K562 (cell line): ENCODE measurements around the gene CHGA. TPM values are rescaled to one million over a fixed set of nuclear protein-coding genes. Genes with fewer than 3 reads are reported as not detected.

Experiments used
- ATAC-seq: fragments of 200-7000 bp; cut with Tn5 transposase; 3 replicates; pipeline ENCODE4 v1.9.1; 2020; ENCODE audit warnings: moderate library complexity
- BruUV-seq: library from RNA; stranded (reverse); fragments of 400-500 nt; replicated peaks from 2 replicates; lab custom pipeline; 2021; lab: Mats Ljungman, UMichigan
- CTCF ChIA-PET: fragments of 300-600 bp; formaldehyde crosslinking; extraction: SDS; loops from one replicate; lab custom pipeline; 2021; ENCODE audit warnings: low intra/inter-chr PET ratio; lab: Yijun Ruan, JAX
- POLR2A ChIA-PET: fragments of 300-600, 350-650 bp; sonication (Branson Sonifier 250); formaldehyde crosslinking; extraction: SDS; loops from one replicate; lab custom pipeline; 2021; ENCODE audit warnings: antibody characterized with exemption, inconsistent platforms; lab: Yijun Ruan, JAX
- DNase-seq, 4 experiments: peaks; one replicate each; pipeline versions ENCODE4 v3.0.0 to v3.0.0-alpha.2; 2011 to 2018; ENCODE audit warnings: low spot score in 3 of 4, mixed read lengths in 3 of 4; ENCODE audit errors: extremely low read depth in 1 of 4
- FAIRE-seq: peaks from 2 replicates; lab custom pipeline; 2011; peaks lifted over from hg19 to GRCh38; lab: Jason Lieb, UNC
- H2AFZ ChIP-seq: 2 replicates; pipeline ENCODE4 v1.6.0; 2011; ENCODE audit warnings: low read depth, low read length, control low read depth, inconsistent platforms
- H3K27ac ChIP-seq: fragments of 200-600 bp; 3 replicates; pipeline ENCODE4 v1.8.0; 2011; ENCODE audit warnings: low read depth, mild to moderate bottlenecking, control low read depth, inconsistent platforms, low read length, moderate library complexity, mixed read lengths; ENCODE audit errors: extremely low read depth
- H3K27me3 ChIP-seq, 2 experiments: fragments of 300-600 bp in 1 of 2; 2 replicates in 1 of 2; 3 replicates in 1 of 2; pipeline versions ENCODE4 v1.6.0 to v1.8.0; 2011; ENCODE audit warnings: inconsistent platforms in 2 of 2, low read length in 2 of 2, mild to moderate bottlenecking in 1 of 2, mixed read lengths in 1 of 2, moderate library complexity in 1 of 2; ENCODE audit not compliant: control insufficient read depth in 2 of 2, insufficient read depth in 2 of 2
- H3K36me3 ChIP-seq: fragments of 300-600 bp; 3 replicates; pipeline ENCODE4 v1.8.0; 2011; ENCODE audit warnings: mild to moderate bottlenecking, low read length, inconsistent platforms; ENCODE audit not compliant: control insufficient read depth, insufficient read depth
- H3K4me1 ChIP-seq, 2 experiments: fragments of 200-600 bp in 1 of 2; replicated peaks in 1 of 2; 2 replicates in 1 of 2; 3 replicates in 1 of 2; pipeline versions ENCODE4 v1.5.1 to v1.8.0; 2011; ENCODE audit warnings: inconsistent platforms in 2 of 2, low read length in 2 of 2, mild to moderate bottlenecking in 1 of 2, mixed read lengths in 1 of 2, moderate library complexity in 1 of 2; ENCODE audit not compliant: control insufficient read depth in 2 of 2, insufficient read depth in 2 of 2
- H3K4me2 ChIP-seq: 2 replicates; pipeline ENCODE4 v1.6.1; 2011; ENCODE audit warnings: low read length, control low read depth, inconsistent platforms, mixed read lengths; ENCODE audit not compliant: insufficient read depth
- H3K4me3 ChIP-seq: fragments of 200-600 bp; sonication (generic), shearing (Covaris generic); 2 replicates; pipeline ENCODE4 v1.5.1; 2016; ENCODE audit warnings: control low read depth, inconsistent platforms
- H3K79me2 ChIP-seq: fragments of 200-600 bp; 3 replicates; pipeline ENCODE4 v1.8.0; 2011; ENCODE audit warnings: low read length, inconsistent platforms; ENCODE audit not compliant: control insufficient read depth, insufficient read depth
- H3K9ac ChIP-seq, 2 experiments: 2 replicates each; pipeline versions ENCODE4 v1.6.0 to v1.6.1; 2011; ENCODE audit warnings: low read depth in 2 of 2, low read length in 2 of 2, control low read depth in 1 of 2, inconsistent platforms in 1 of 2, mild to moderate bottlenecking in 1 of 2, mixed read lengths in 1 of 2; ENCODE audit not compliant: insufficient read depth in 1 of 2
- H3K9me1 ChIP-seq: one replicate; pipeline ENCODE4 v1.6.0; 2011; ENCODE audit warnings: inconsistent platforms, mild to moderate bottlenecking, low read length, moderate library complexity; ENCODE audit not compliant: control insufficient read depth, insufficient read depth
- H3K9me3 ChIP-seq: replicated peaks from 2 replicates; pipeline ENCODE4 v1.5.1; 2011; ENCODE audit warnings: low read depth, low read length, inconsistent platforms; ENCODE audit not compliant: control insufficient read depth, insufficient read depth
- H4K20me1 ChIP-seq: replicated peaks from 2 replicates; pipeline ENCODE4 v1.6.1; 2011; ENCODE audit warnings: low read length, inconsistent platforms, mixed read lengths; ENCODE audit not compliant: control insufficient read depth, insufficient read depth
- ARID3B ChIP-seq: fragments of 250-450 bp; sonication (Bioruptor Pico); IDR thresholded peaks from 2 replicates; pipeline ENCODE4 v1.4.0; 2020; ENCODE audit warnings: borderline replicate concordance
- GTF2E2 ChIP-seq: fragments of 200-800 bp; sonication (Bioruptor generic); IDR thresholded peaks from 2 replicates; pipeline ENCODE4 v1.6.1; 2016; ENCODE audit warnings: missing genetic modification characterization, missing compliant biosample characterization
- HDAC2 ChIP-seq: fragments of 450-650 bp; IDR thresholded peaks from 2 replicates; pipeline ENCODE4 v1.6.1; 2016; ENCODE audit warnings: mild to moderate bottlenecking
- KAT7 ChIP-seq: sonication (generic); formaldehyde crosslinking; IDR thresholded peaks from 2 replicates; pipeline ENCODE4 v1.8.0; 2022; ENCODE audit warnings: missing genetic modification reagents, mild to moderate bottlenecking, borderline replicate concordance
- MED1 ChIP-seq: sonication (generic); formaldehyde crosslinking; IDR thresholded peaks from 2 replicates; pipeline ENCODE4 v1.8.1; 2023; ENCODE audit warnings: missing genetic modification reagents, borderline replicate concordance
- NR1H2 ChIP-seq: sonication (generic); formaldehyde crosslinking; IDR thresholded peaks from 2 replicates; pipeline ENCODE4 v1.4.0; 2020; ENCODE audit warnings: mild to moderate bottlenecking, missing genetic modification reagents
- SMAD2 ChIP-seq: fragments of 150-350 bp; IDR thresholded peaks from 2 replicates; pipeline ENCODE4 v1.6.1; 2014; ENCODE audit warnings: low read depth, mild to moderate bottlenecking, low read length
- SREBF1 ChIP-seq: fragments of 150-350 bp; IDR thresholded peaks from 2 replicates; pipeline ENCODE4 v1.6.1; 2014; ENCODE audit warnings: antibody characterized with exemption, low read depth, low read length, borderline replicate concordance
- SRSF3 ChIP-seq: fragments of 200-400 bp; formaldehyde crosslinking; IDR thresholded peaks from 2 replicates; pipeline ENCODE4 v1.6.1; 2016; ENCODE audit warnings: mild to moderate bottlenecking, low read length, moderate library complexity; ENCODE audit not compliant: insufficient read depth
- TAF15 ChIP-seq: fragments of 200-400 bp; formaldehyde crosslinking; IDR thresholded peaks from 2 replicates; pipeline ENCODE4 v1.6.1; 2017; ENCODE audit warnings: mild to moderate bottlenecking, low read depth, low read length, moderate library complexity
- ZNF280A ChIP-seq: fragments of 450-650 bp; IDR thresholded peaks from 2 replicates; pipeline ENCODE4 v1.6.1; 2018; ENCODE audit warnings: mild to moderate bottlenecking, low read depth; ENCODE audit not compliant: partially characterized antibody
- ZNF592 ChIP-seq: fragments of 450-650 bp; IDR thresholded peaks from 2 replicates; pipeline ENCODE4 v1.6.1; 2017; ENCODE audit warnings: antibody characterized with exemption, mild to moderate bottlenecking
- ZNF764 ChIP-seq: fragments of 250-450 bp; sonication (Bioruptor Pico); IDR thresholded peaks from 2 replicates; pipeline ENCODE4 v1.4.0; 2020; ENCODE audit warnings: low read depth, mild to moderate bottlenecking, moderate library complexity
- ZSCAN29 ChIP-seq: fragments of 450-650 bp; IDR thresholded peaks from 2 replicates; pipeline ENCODE4 v1.6.1; 2017
- WGBS: fragments of 100-300 bp; shearing (Covaris generic); methylation state at CpG from one replicate; pipeline ENCODE4 v1.1.6; 2016; ENCODE audit warnings: low coverage, mixed read lengths; ENCODE audit not compliant: insufficient coverage; ENCODE audit errors: missing lambda C conversion rate; 5-methylcytosine and 5-hydroxymethylcytosine counted together
- in situ Hi-C: fragments of 300-500 bp; cut with MboI; formaldehyde crosslinking; loops from 4 replicates; pipeline ENCODE4 v1.15.0; 2018; ENCODE audit warnings: inconsistent platforms, mixed read lengths
- intact Hi-C: fragments of 100-400 bp; cut with micrococcal nuclease; formaldehyde crosslinking; loops from 2 replicates; pipeline ENCODE4 v1.14.2; 2022
- polyA plus RNA-seq, 8 experiments: library from polyadenylated mRNA; depleted of rRNA in 4 of 8; stranded (reverse) in 5 of 8; unstranded in 3 of 8; fragments of >200 nt; fragmentation: Nextera tagmentation in 2 of 8; fragmentation: Illumina TruSeq in 1 of 8; extraction: Ambion mirVana in 2 of 8; extraction: Trizol in 1 of 8; gene quantifications; 2 replicates each; pipeline versions ENCODE4 v1.2.1 to v1.2.3, GENCODE V29; 2011 to 2014; ENCODE audit warnings: inconsistent platforms in 1 of 8, missing spikeins in 1 of 8
- total RNA-seq, 7 experiments: library from RNA; depleted of rRNA in 6 of 7; stranded (reverse); fragments of >200 nt in 6 of 7; fragmentation: Illumina TruSeq in 2 of 7; extraction: Trizol in 2 of 7; gene quantifications; 2 replicates each; pipeline versions ENCODE4 v1.2.1 to v1.2.3, GENCODE V29; 2011 to 2021; ENCODE audit warnings: low replicate concordance in 1 of 7

The CHGA gene
- total and polyA plus RNA-seq, 9 of the 15 experiments (the other 6 are each of a cell fraction or from before 2014, with no cell fraction given), result not detected

GRCh38 chr14:92949496-92950192 is 26.7 kb downstream of the CHGA start:
- Histone ChIP-seq H3K4me1 (peaks cover 0 to 24% of the 10 kb centered on the region in 2 experiments; a peak in 2 of 5 replicates), H3K36me3 (peaks cover 10% of the 10 kb centered on the region; the same call in 1 of the 3 replicates), H3K27ac (no peak overlapping the region), H3K9me1 (no peaks in the 10 kb centered on the region), H3K27me3 (no peaks in the 10 kb centered on the region), H4K20me1 (0 out of 2 replicates have a peak, but pooled peaks cover 5% of the 10 kb centered on the region), H3K4me3 (no peak overlapping the region), H3K9me3 (no peaks in the 10 kb centered on the region), H2AFZ (no peak overlapping the region), H3K9ac (no peak overlapping the region), H3K4me2 (no peak overlapping the region), H3K79me2 (no peaks in the 10 kb centered on the region)
- ChIA-PET POLR2A (no interaction called here), CTCF (no interaction called here)
- BruUV-seq, result no TSS peak
- 86% methylated on average over 12 of the region's 24 CpGs for WGBS
- intact Hi-C loops (no loop called here), in situ Hi-C loops (loop anchor here (10.0 kb wide), 1 partner anchor 195 kb away; no protein-coding TSS in a partner anchor)
- no peak for ATAC-seq
- DNase-seq, result no peak
- no peak for FAIRE-seq
- no peak for TF ChIP-seq SREBF1
- no peak for TF ChIP-seq GTF2E2 (tag)
- TF ChIP-seq SRSF3, result no peak
- TF ChIP-seq SMAD2, result no peak
- no peak for TF ChIP-seq MED1 (CRISPR knock-in tag)
- no peak for TF ChIP-seq NR1H2 (CRISPR knock-in tag)
- TF ChIP-seq ZNF280A, result no peak
- TF ChIP-seq ZSCAN29, result no peak
- TF ChIP-seq HDAC2, result no peak
- no peak for TF ChIP-seq ZNF764 (CRISPR knock-in tag)
- TF ChIP-seq KAT7 (CRISPR knock-in tag), result no peak
- TF ChIP-seq ZNF592, result no peak
- no peak for TF ChIP-seq ARID3B (CRISPR knock-in tag)
- TF ChIP-seq TAF15, result no peak
